HepG2 (cell line): ENCODE measurements around the gene RAB34. TPM values are rescaled to one million over a fixed set of nuclear protein-coding genes. Genes with fewer than 3 reads are reported as not detected.

ENCODE experiments used
- ATAC-seq: fragments of 200-7000 bp; cut with Tn5 transposase; 3 replicates; pipeline ENCODE4 v1.9.1; 2020; ENCODE audit warnings: mild to moderate bottlenecking, moderate library complexity
- BruUV-seq: library from RNA; stranded (reverse); fragments of 400-500 nt; replicated peaks from 2 replicates; lab custom pipeline; 2021; lab: Mats Ljungman, UMichigan
- CTCF ChIA-PET: fragments of 300-600 bp; formaldehyde crosslinking; extraction: SDS; loops from one replicate; lab custom pipeline; 2021; ENCODE audit warnings: low total read pairs, inconsistent platforms, low intra/inter-chr PET ratio; lab: Yijun Ruan, JAX
- POLR2A ChIA-PET: fragments of 350-600 bp; sonication (Branson Sonifier 250); formaldehyde crosslinking; loops from one replicate; lab custom pipeline; 2020; ENCODE audit warnings: antibody characterized with exemption, inconsistent platforms; lab: Yijun Ruan, JAX
- DNase-seq: peaks from one replicate; pipeline ENCODE4 v3.0.0-alpha.2; 2015; ENCODE audit warnings: low spot score
- FAIRE-seq: peaks from 3 replicates; lab custom pipeline; 2011; peaks lifted over from hg19 to GRCh38; lab: Jason Lieb, UNC
- H2AFZ ChIP-seq: one replicate; pipeline ENCODE4 v1.6.1; 2011; ENCODE audit warnings: low read length, inconsistent platforms
- H3K27ac ChIP-seq: fragments of 300-600 bp; 3 replicates; pipeline ENCODE4 v1.8.0; 2011; ENCODE audit warnings: mixed run types, mild to moderate bottlenecking, mixed read lengths, low read length, inconsistent platforms; ENCODE audit not compliant: insufficient read depth; ENCODE audit errors: extremely low read length
- H3K27me3 ChIP-seq, 2 experiments: fragments of 200-600 bp in 1 of 2; 2 replicates in 1 of 2; 3 replicates in 1 of 2; pipeline versions ENCODE4 v1.6.0 to v1.8.0; 2011; ENCODE audit warnings: low read length in 2 of 2, mild to moderate bottlenecking in 2 of 2, moderate library complexity in 2 of 2, inconsistent platforms in 1 of 2; ENCODE audit not compliant: insufficient read depth in 2 of 2, control insufficient read depth in 1 of 2
- H3K36me3 ChIP-seq, 2 experiments: fragments of 200-600 bp in 1 of 2; replicated peaks in 1 of 2; 2 replicates in 1 of 2; 3 replicates in 1 of 2; pipeline versions ENCODE4 v1.5.1 to v1.8.0; 2011; ENCODE audit warnings: low read length in 2 of 2, inconsistent platforms in 1 of 2; ENCODE audit not compliant: insufficient read depth in 2 of 2, control insufficient read depth in 1 of 2
- H3K4me1 ChIP-seq: 2 replicates; pipeline ENCODE4 v1.5.1; 2012; ENCODE audit warnings: low read length, inconsistent platforms; ENCODE audit not compliant: insufficient read depth
- H3K4me2 ChIP-seq: 2 replicates; pipeline ENCODE4 v1.6.0; 2011; ENCODE audit warnings: low read depth, low read length, inconsistent platforms
- H3K4me3 ChIP-seq, 3 experiments: fragments of 200-600 bp in 1 of 3; sonication (generic), shearing (Covaris generic) in 1 of 3; replicated peaks in 1 of 3; 2 replicates each; pipeline ENCODE4 v1.5.1; 2011 to 2016; ENCODE audit warnings: low read length in 3 of 3, inconsistent platforms in 2 of 3, low read depth in 2 of 3, mild to moderate bottlenecking in 2 of 3, control low read depth in 1 of 3, mixed read lengths in 1 of 3; ENCODE audit not compliant: insufficient read depth in 1 of 3
- H3K79me2 ChIP-seq: one replicate; pipeline ENCODE4 v1.6.1; 2011; ENCODE audit warnings: low read length, inconsistent platforms; ENCODE audit not compliant: insufficient read depth
- H3K9ac ChIP-seq: 2 replicates; pipeline ENCODE4 v1.6.0; 2011; ENCODE audit warnings: mild to moderate bottlenecking, low read depth, low read length, inconsistent platforms; ENCODE audit not compliant: insufficient read depth
- H3K9me3 ChIP-seq: 2 replicates; pipeline ENCODE4 v1.5.1; 2012; ENCODE audit warnings: mild to moderate bottlenecking, low read length
- H4K20me1 ChIP-seq: 2 replicates; pipeline ENCODE4 v1.6.0; 2011; ENCODE audit warnings: inconsistent platforms, mild to moderate bottlenecking, low read length, moderate library complexity; ENCODE audit not compliant: insufficient read depth
- ARID2 ChIP-seq: sonication (generic); formaldehyde crosslinking; IDR thresholded peaks from 2 replicates; pipeline ENCODE4 v1.8.1; 2022; ENCODE audit warnings: mild to moderate bottlenecking, missing genetic modification reagents, borderline replicate concordance
- BCL6 ChIP-seq: IDR thresholded peaks from 2 replicates; pipeline ENCODE4 v1.6.1; 2016; ENCODE audit warnings: missing genetic modification reagents, missing compliant biosample characterization
- E2F1 ChIP-seq: sonication (generic); formaldehyde crosslinking; IDR thresholded peaks from 2 replicates; pipeline ENCODE4 v1.5.0; 2020; ENCODE audit warnings: missing genetic modification reagents
- FOXK1 ChIP-seq: sonication (generic); formaldehyde crosslinking; IDR thresholded peaks from 2 replicates; pipeline ENCODE4 v1.4.0; 2020; ENCODE audit warnings: low read depth, missing genetic modification reagents, borderline replicate concordance
- KLF6 ChIP-seq: IDR thresholded peaks from 2 replicates; pipeline ENCODE4 v1.8.0; 2016; ENCODE audit warnings: missing biosample characterization, missing genetic modification reagents
- NRL ChIP-seq: sonication (generic); formaldehyde crosslinking; IDR thresholded peaks from 2 replicates; pipeline ENCODE4 v1.5.0; 2020; ENCODE audit warnings: missing genetic modification reagents, mild to moderate bottlenecking, moderate library complexity, borderline replicate concordance
- RBM22 ChIP-seq: fragments of 200-400 bp; formaldehyde crosslinking; optimal IDR thresholded peaks from 2 replicates; pipeline ENCODE3; 2017; ENCODE audit warnings: mild to moderate bottlenecking, low read length, moderate library complexity
- SNAPC5 ChIP-seq: sonication (generic); formaldehyde crosslinking; IDR thresholded peaks from 2 replicates; pipeline ENCODE4 v1.8.1; 2023; ENCODE audit warnings: mild to moderate bottlenecking, missing genetic modification reagents, borderline replicate concordance
- SP140L ChIP-seq: sonication (generic); formaldehyde crosslinking; IDR thresholded peaks from 2 replicates; pipeline ENCODE4 v1.4.0; 2020; ENCODE audit warnings: missing genetic modification reagents, borderline replicate concordance
- USF2 ChIP-seq, 2 experiments: sonication (generic) in 1 of 2; formaldehyde crosslinking in 1 of 2; IDR thresholded peaks; 2 replicates each; pipeline versions ENCODE4 v1.5.1 to v1.6.1; 2011 to 2020; ENCODE audit warnings: borderline replicate concordance in 1 of 2, low read depth in 1 of 2, low read length in 1 of 2, mild to moderate bottlenecking in 1 of 2, missing genetic modification reagents in 1 of 2, moderate library complexity in 1 of 2
- ZMAT3 ChIP-seq: sonication (generic); formaldehyde crosslinking; conservative IDR thresholded peaks from 2 replicates; pipeline ENCODE4 v1.7.0; 2021; ENCODE audit warnings: missing genetic modification reagents
- ZNF343 ChIP-seq: sonication (generic); formaldehyde crosslinking; IDR thresholded peaks from 2 replicates; pipeline ENCODE4 v1.4.0; 2020; ENCODE audit warnings: mild to moderate bottlenecking, missing genetic modification reagents
- ZNF558 ChIP-seq: sonication (generic); formaldehyde crosslinking; IDR thresholded peaks from 2 replicates; pipeline ENCODE4 v1.9.0; 2022; ENCODE audit warnings: mild to moderate bottlenecking, missing genetic modification reagents, borderline replicate concordance
- ZNF567 ChIP-seq: sonication (generic); formaldehyde crosslinking; IDR thresholded peaks from 2 replicates; pipeline ENCODE4 v1.8.1; 2023; ENCODE audit warnings: mild to moderate bottlenecking, missing genetic modification reagents, borderline replicate concordance
- ZNF652 ChIP-seq: IDR thresholded peaks from 2 replicates; pipeline ENCODE4 v1.6.1; 2016; ENCODE audit warnings: low read depth, borderline replicate concordance
- WGBS: methylation state at CpG from one replicate; pipeline ENCODE4 v1.1.6; 2017; ENCODE audit warnings: low lambda C conversion rate; 5-methylcytosine and 5-hydroxymethylcytosine counted together
- in situ Hi-C: cut with HindIII; loops from 2 replicates; pipeline ENCODE4 v1.10.0; 2017; ENCODE audit warnings: low pct_unique_long_range_greater_than_20kb; ENCODE audit not compliant: extremely low pct_ligation_motif_present
- intact Hi-C: fragments of 100-400 bp; cut with micrococcal nuclease; formaldehyde crosslinking; loops from one replicate; pipeline ENCODE4 v1.10.0; 2022; ENCODE audit not compliant: unreplicated experiment
- polyA plus RNA-seq, 8 experiments: library from polyadenylated mRNA; depleted of rRNA in 3 of 8; stranded (reverse) in 7 of 8; unstranded in 1 of 8; fragments of >200 nt; fragmentation: Illumina TruSeq in 4 of 8; extraction: Trizol in 4 of 8; gene quantifications; 2 replicates each; pipeline versions ENCODE4 v1.2.1 to v1.2.3, GENCODE V29; 2011 to 2016; ENCODE audit warnings: low read depth in 4 of 8, missing spikeins in 1 of 8, mixed read lengths in 1 of 8; ENCODE audit not compliant: insufficient read depth in 1 of 8
- total RNA-seq, 5 experiments: library from RNA; depleted of rRNA; stranded (reverse); fragments of >200 nt; fragmentation: Illumina TruSeq; extraction: Trizol; gene quantifications; 2 replicates each; pipeline ENCODE4 v1.2.3, GENCODE V29; 2016; ENCODE audit warnings: low read depth in 1 of 5

Gene RAB34
- total and polyA plus RNA-seq, 2 of the 13 experiments (the other 11 are each of a cell fraction or from before 2014, with no cell fraction given) = 0.49 TPM; not detected in 1

- Histone ChIP-seq H3K79me2 (peaks cover 4% of the 10 kb centered on the region), H2AFZ (no peak within 1 kb of the TSS), H3K4me1 (peaks cover 36% of the 10 kb centered on the region), H3K36me3 (peaks cover 2 to 11% of the 10 kb centered on the region in 2 experiments; a peak in 2 of 5 replicates), H4K20me1 (peaks cover 12% of the 10 kb centered on the region), H3K27ac (peak within 1 kb of the TSS; percentile 88), H3K4me3 (peak within 1 kb of the TSS; percentile 73 to 90 (median 87)), H3K9me3 (no peaks in the 10 kb centered on the region), H3K9ac (peak within 1 kb of the TSS; percentile 79), H3K4me2 (peak within 1 kb of the TSS; percentile 90), H3K27me3 (no peaks in the 10 kb centered on the region; a peak in 1 of 5 replicates)
- DNase-seq = peak; percentile 94
- WGBS = under 1% methylated on average over 53 of the region's 64 CpGs
- peak; percentile 78 for FAIRE-seq
- ChIA-PET POLR2A (interaction anchor here (0.8 to 8.7 kb wide), 27 partner anchors 9 to 223 kb away, joined by 3 to 590 read pairs (median 5); partner anchors contain the start of genes BLTP2, FAM222B, FLOT2 and PHF12), CTCF (interaction anchor here (2.6 to 5.0 kb wide), 2 partner anchors 15 to 22 kb away, joined by 14 to 142 read pairs; partner anchors contain the start of gene TRAF4)
- peak; percentile 13 for ATAC-seq
- in situ Hi-C loops = loop anchor here (25.0 kb wide), 1 partner anchor 384 kb away; no protein-coding TSS in a partner anchor
- intact Hi-C loops = loop anchor here (1.0 kb wide), 1 partner anchor 17 kb away; no protein-coding TSS in a partner anchor
- no TSS peak for BruUV-seq
- TF ChIP-seq ZNF343 (CRISPR knock-in tag) = no peak
- TF ChIP-seq ZNF558 (CRISPR knock-in tag) = 0 out of 2 replicates have a peak, but pooled peaks have one; percentile 57
- TF ChIP-seq SP140L (CRISPR knock-in tag) = no peak
- TF ChIP-seq ARID2 (CRISPR knock-in tag) = peak; percentile 33; the same call in 1 of the 2 replicates
- TF ChIP-seq ZNF567 (CRISPR knock-in tag) = no peak
- TF ChIP-seq NRL (CRISPR knock-in tag) = no peak
- no peak for TF ChIP-seq RBM22
- no peak; the same call in 1 of the 2 replicates for TF ChIP-seq BCL6
- peak; percentile 64; the same call in 1 of the 2 replicates for TF ChIP-seq ZMAT3 (CRISPR knock-in tag)
- TF ChIP-seq E2F1 (CRISPR knock-in tag) = no peak; the same call in 1 of the 2 replicates
- no peak for TF ChIP-seq USF2 (IDR thresholded peaks at IDR 0.05; ENCODE audit: low read depth, low read length)
- TF ChIP-seq USF2 (CRISPR knock-in tag; IDR thresholded peaks at IDR 0.05; ENCODE audit: borderline replicate concordance) = no peak
- TF ChIP-seq SNAPC5 (CRISPR knock-in tag) = no peak
- TF ChIP-seq ZNF652 = no peak
- TF ChIP-seq FOXK1 (CRISPR knock-in tag) = no peak
- no peak; the same call in 1 of the 2 replicates for TF ChIP-seq KLF6 (CRISPR knock-in tag)
Observed at GRCh38 chr17:28728364-28729200, 10.9 kb upstream of the RAB34 start, which contains the start of gene NEK8. Gene NEK8 (plus strand): TSS chr17:28728788. CDS start chr17:28728814, 26 bp downstream.
